Measurements from ENCODE around the gene AGBL4. TPM values are rescaled to one million over a fixed set of nuclear protein-coding genes. Genes with fewer than 3 reads are reported as not detected.

The AGBL4 gene
- total RNA-seq, 2 donors from 2014 or later, result not detected

- H3K27me3 ChIP-seq (replicated peaks; ENCODE audit: insufficient read depth), result no peaks in the 10 kb centered on the region
- no peak for DNase-seq (ENCODE audit: low spot score)
- no peak overlapping the region for H3K27ac ChIP-seq
- H3K4me3 ChIP-seq, result no peak overlapping the region
- no peaks in the 10 kb centered on the region for H3K9me3 ChIP-seq
- no peaks in the 10 kb centered on the region for H3K36me3 ChIP-seq
- TF ChIP-seq CTCF (IDR thresholded peaks at IDR 0.05), result no peak
- H3K4me1 ChIP-seq (ENCODE audit: control insufficient read depth in 1 of 2, low read depth in 2 of 2), result peaks cover 5 to 53% of the 10 kb centered on the region in 2 donors
- ATAC-seq (ENCODE audit: insufficient number of reproducible peaks, low FRiP score, low read depth), result no peak
Measured at GRCh38 chr1:48678710-48679505, 1344.8 kb downstream of the AGBL4 start.

DNA sequence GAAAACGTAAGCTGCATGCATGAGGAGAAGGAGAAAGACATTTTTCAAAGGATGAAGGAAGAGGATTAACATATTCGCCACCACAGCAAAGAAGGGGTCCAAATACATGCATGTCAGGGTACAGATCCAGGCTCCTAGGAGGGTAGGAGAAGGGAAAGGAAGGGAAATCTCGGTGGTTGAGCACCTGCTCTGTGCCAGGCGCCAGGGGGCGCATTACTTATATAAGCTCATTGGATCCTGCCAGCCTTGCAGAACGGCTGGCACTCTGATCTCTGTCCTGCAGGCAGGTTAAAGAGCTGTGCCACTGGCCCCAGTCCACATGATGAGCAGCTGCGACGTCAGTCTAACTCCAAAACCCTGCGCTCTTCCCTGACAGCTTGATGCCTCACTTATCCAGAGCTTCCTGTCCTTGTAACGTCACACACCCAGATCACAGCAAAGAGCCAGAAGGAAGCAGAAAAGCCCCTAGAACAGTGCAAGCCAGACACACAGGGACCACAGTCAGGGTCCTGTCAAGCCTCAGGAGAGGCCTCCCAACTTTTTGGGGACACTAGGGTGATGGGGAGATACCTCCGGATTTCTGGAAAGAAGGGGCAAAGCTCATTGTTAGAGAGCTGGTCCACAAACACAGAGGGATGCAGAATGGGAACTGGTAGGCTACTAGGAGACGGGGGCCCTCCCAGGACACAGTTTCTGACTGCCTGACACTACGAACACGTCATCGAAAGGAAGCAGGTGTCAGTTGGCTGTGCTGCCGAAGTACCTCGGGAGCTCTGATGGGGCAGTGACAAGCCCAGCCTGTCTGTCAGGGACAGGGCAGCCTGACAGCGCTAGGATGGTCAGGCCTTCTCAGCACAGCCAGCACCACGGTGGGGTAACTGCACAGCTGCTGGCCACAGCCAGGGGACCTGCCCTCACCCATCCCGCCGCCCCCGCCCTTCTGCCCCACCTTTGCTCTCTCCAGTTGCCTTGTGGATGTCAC is 1346.2 kb downstream of the AGBL4 start:
- H3K9me3 ChIP-seq, result no peaks in the 10 kb centered on the region
- peak; percentile 80 for TF ChIP-seq CTCF (IDR thresholded peaks at IDR 0.05)
- DNase-seq (ENCODE audit: low spot score) (peak; percentile 8), ATAC-seq (ENCODE audit: insufficient number of reproducible peaks, low FRiP score, low read depth) (peak; percentile 28)
- H3K27me3 ChIP-seq (replicated peaks; ENCODE audit: insufficient read depth), result no peaks in the 10 kb centered on the region
- no peak overlapping the region for H3K27ac ChIP-seq
- no peak overlapping the region for H3K4me3 ChIP-seq
- H3K4me1 ChIP-seq (ENCODE audit: control insufficient read depth in 1 of 2, low read depth in 2 of 2), result peaks cover 0 to 41% of the 10 kb centered on the region in 2 donors
- H3K36me3 ChIP-seq, result no peaks in the 10 kb centered on the region

DNA sequence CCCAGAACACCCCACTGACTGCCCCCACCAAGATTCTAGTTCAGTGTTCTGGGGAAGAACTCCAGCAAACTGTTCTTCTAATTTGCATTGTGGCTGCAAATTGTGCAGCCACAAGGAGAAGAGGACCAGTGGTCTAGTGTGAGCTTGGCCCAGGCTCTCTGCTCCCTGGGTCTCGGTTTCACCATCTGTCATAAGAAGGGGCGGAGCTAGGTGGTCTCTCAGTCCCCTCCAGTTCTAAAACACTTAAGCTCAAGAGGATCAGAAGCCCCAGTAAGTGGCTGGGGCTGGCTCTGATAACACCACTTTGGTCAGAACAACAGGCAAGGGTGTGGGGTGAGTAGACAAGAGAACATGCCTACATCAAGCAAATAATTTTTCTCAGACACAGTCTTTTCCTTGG is 1346.9 kb downstream of the AGBL4 start:
- DNase-seq (ENCODE audit: low spot score) (no peak), ATAC-seq (ENCODE audit: insufficient number of reproducible peaks, low FRiP score, low read depth) (no peak)

GRCh38 chr1:48676376-48676775 is 1347.4 kb downstream of the AGBL4 start:
- H3K4me3 ChIP-seq, result no peak overlapping the region
- H3K27ac ChIP-seq, result no peak overlapping the region
- no peak for DNase-seq (ENCODE audit: low spot score)
- TF ChIP-seq CTCF (IDR thresholded peaks at IDR 0.05), result no peak
- ATAC-seq (ENCODE audit: insufficient number of reproducible peaks, low FRiP score, low read depth), result no peak
- no peaks in the 10 kb centered on the region for H3K36me3 ChIP-seq
- H3K9me3 ChIP-seq, result no peaks in the 10 kb centered on the region
- H3K27me3 ChIP-seq (replicated peaks; ENCODE audit: insufficient read depth), result no peaks in the 10 kb centered on the region
- H3K4me1 ChIP-seq (ENCODE audit: control insufficient read depth in 1 of 2, low read depth in 2 of 2), result peaks cover 0 to 29% of the 10 kb centered on the region in 2 donors

More for the DNA sequence above, 1346.9 kb downstream of the AGBL4 start:
- Histone ChIP-seq H3K27me3 (replicated peaks; ENCODE audit: insufficient read depth) (no peaks in the 10 kb centered on the region), H3K36me3 (no peaks in the 10 kb centered on the region), H3K27ac (no peak overlapping the region), H3K4me3 (no peak overlapping the region), H3K9me3 (no peaks in the 10 kb centered on the region), H3K4me1 (ENCODE audit: control insufficient read depth in 1 of 2, low read depth in 2 of 2) (peaks cover 0 to 34% of the 10 kb centered on the region in 2 donors)
- TF ChIP-seq CTCF (IDR thresholded peaks at IDR 0.05), result no peak

- Histone ChIP-seq H3K27ac (no peak overlapping the region), H3K27me3 (replicated peaks; ENCODE audit: insufficient read depth) (no peaks in the 10 kb centered on the region), H3K9me3 (no peaks in the 10 kb centered on the region), H3K36me3 (no peaks in the 10 kb centered on the region), H3K4me1 (ENCODE audit: control insufficient read depth in 1 of 2, low read depth in 2 of 2) (peaks cover 0 to 18% of the 10 kb centered on the region in 2 donors), H3K4me3 (no peak overlapping the region)
- ATAC-seq (ENCODE audit: insufficient number of reproducible peaks, low FRiP score, low read depth) (no peak), DNase-seq (ENCODE audit: low spot score) (no peak)
- no peak for TF ChIP-seq CTCF (IDR thresholded peaks at IDR 0.05)
Measured at GRCh38 chr1:48675251-48675650, 1348.5 kb downstream of the AGBL4 start.
